ENCODE data around the gene MYBPH.

Gene MYBPH

GRCh38 chr1:203153051-203153988 lies 22.3 kb downstream of the MYBPH start (continued):
- TF ChIP-seq CREB5 (CRISPR knock-in tag; IDR thresholded peaks at IDR 0.05; ENCODE audit: low read depth) (no peak), PATZ1 (CRISPR knock-in tag; IDR thresholded peaks at IDR 0.05; ENCODE audit: borderline replicate concordance) (no peak), ISL1 (CRISPR knock-in tag; IDR thresholded peaks at IDR 0.05) (no peak), ZNF70 (CRISPR knock-in tag; IDR thresholded peaks at IDR 0.05) (no peak), ARNTL (CRISPR knock-in tag; IDR thresholded peaks at IDR 0.05; ENCODE audit: borderline replicate concordance, low read depth) (no peak), TCF4 (CRISPR knock-in tag; IDR thresholded peaks at IDR 0.05; ENCODE audit: borderline replicate concordance) (no peak)

GRCh38 chr1:203152158-203153034 lies 23.2 kb downstream of the MYBPH start:
- TF ChIP-seq CSRNP3 (CRISPR knock-in tag; IDR thresholded peaks at IDR 0.05) (no peak), PATZ1 (CRISPR knock-in tag; IDR thresholded peaks at IDR 0.05; ENCODE audit: borderline replicate concordance) (no peak), SNAI2 (CRISPR knock-in tag; IDR thresholded peaks at IDR 0.05) (no peak), ISL1 (CRISPR knock-in tag; IDR thresholded peaks at IDR 0.05) (no peak), OSR1 (CRISPR knock-in tag; IDR thresholded peaks at IDR 0.05) (no peak), ZNF70 (CRISPR knock-in tag; IDR thresholded peaks at IDR 0.05) (no peak), ZNF8 (CRISPR knock-in tag; IDR thresholded peaks at IDR 0.05) (no peak)
- ATAC-seq = peak; percentile 6; the same call in 1 of the 3 replicates

GRCh38 chr1:203151362-203152157 lies 24.1 kb downstream of the MYBPH start:
- ATAC-seq = no peak
- no peak for TF ChIP-seq ISL1 (CRISPR knock-in tag; IDR thresholded peaks at IDR 0.05)

- ATAC-seq = no peak
- no peak for TF ChIP-seq POU6F1 (CRISPR knock-in tag; IDR thresholded peaks at IDR 0.05; ENCODE audit: borderline replicate concordance, low read depth)
These were observed 24.9 kb downstream of the MYBPH start for GRCh38 chr1:203150511-203151297.
